Uterus (tissue), 4 donors: ENCODE measurements around the gene SYTL2. TPM values are rescaled to one million over a fixed set of nuclear protein-coding genes. Genes with fewer than 3 reads are reported as not detected.

ENCODE experiments used
- DNase-seq, 2 donors: peaks; one replicate each; pipeline ENCODE4 v3.0.0-alpha.2; 2019 to 2020
- H3K27ac ChIP-seq, 2 donors: fragments of 200-600 bp; sonication (generic); 1 replicate in 1 of 2; 2 replicates in 1 of 2; pipeline ENCODE4 v1.5.1; 2016 to 2018
- H3K27me3 ChIP-seq, 2 donors: fragments of 200-600 bp; sonication (generic); one replicate each; pipeline ENCODE4 v1.5.1; 2018 to 2019; ENCODE audit warnings: control low read depth in 1 of 2
- H3K36me3 ChIP-seq, 2 donors: fragments of 200-600 bp; sonication (generic); one replicate each; pipeline ENCODE4 v1.5.1; 2019; ENCODE audit warnings: control low read depth in 1 of 2
- H3K4me1 ChIP-seq, 2 donors: fragments of 200-600 bp; sonication (generic); one replicate each; pipeline ENCODE4 v1.5.1; 2018 to 2019; ENCODE audit warnings: control low read depth in 1 of 2
- H3K4me3 ChIP-seq, 2 donors: fragments of 200-600 bp; sonication (generic); 1 replicate in 1 of 2; 2 replicates in 1 of 2; pipeline ENCODE4 v1.5.1; 2018 to 2019; ENCODE audit warnings: mild to moderate bottlenecking in 1 of 2
- H3K9me3 ChIP-seq, 2 donors: fragments of 200-600 bp; sonication (generic); one replicate each; pipeline ENCODE4 v1.5.1; 2019; ENCODE audit warnings: control low read depth in 1 of 2
- CTCF ChIP-seq, 4 experiments: fragments of 200-600 bp in 2 of 4; fragments of 450-650 bp in 2 of 4; sonication (generic) in 2 of 4; IDR thresholded peaks; one replicate each; pipeline ENCODE4 v1.5.1; 2016 to 2019; ENCODE audit warnings: antibody characterized with exemption in 4 of 4, mild to moderate bottlenecking in 2 of 4, moderate library complexity in 1 of 4
- POLR2A ChIP-seq, 2 donors: fragments of 450-650 bp; IDR thresholded peaks; one replicate each; pipeline ENCODE4 v1.6.1; 2016; ENCODE audit warnings: antibody characterized with exemption in 2 of 2, mild to moderate bottlenecking in 1 of 2, moderate library complexity in 1 of 2
- intact Hi-C: fragments of 100-400 bp; cut with DNase I; formaldehyde crosslinking; loops from one replicate; pipeline ENCODE4 v1.15.1; 2023; ENCODE audit warnings: low total_unique reads
- total RNA-seq, 4 donors: library from RNA; depleted of rRNA in 3 of 4; stranded (reverse); fragments of >200 nt in 3 of 4; gene quantifications; one replicate each; pipeline versions ENCODE4 v1.1.0 to v1.2.4, GENCODE V29; 2014 to 2023
- donor health status: DM: yes; HTN: yes; CAD: no.

Gene SYTL2
- total RNA-seq, 4 donors from 2014 or later, result 33.0 to 77.4 (median 39.7) TPM

GRCh38 chr11:85723088-85723487 is 87.9 kb downstream of the SYTL2 start:
- Histone ChIP-seq H3K4me1 (no peaks in the 10 kb centered on the region), H3K27ac (no peak overlapping the region), H3K27me3 (no peaks in the 10 kb centered on the region), H3K9me3 (no peaks in the 10 kb centered on the region), H3K4me3 (no peak overlapping the region), H3K36me3 (no peaks in the 10 kb centered on the region)
- TF ChIP-seq POLR2A (IDR thresholded peaks at IDR 0.05) (no peak), CTCF (IDR thresholded peaks at IDR 0.05) (no peak)
- DNase-seq, result no peak
- intact Hi-C loops, result no loop called here

- no peak overlapping the region for H3K27ac ChIP-seq
- H3K36me3 ChIP-seq, result no peaks in the 10 kb centered on the region
- H3K4me1 ChIP-seq, result no peaks in the 10 kb centered on the region
- no peak overlapping the region for H3K4me3 ChIP-seq
- TF ChIP-seq POLR2A (IDR thresholded peaks at IDR 0.05), result no peak
- no peak for TF ChIP-seq CTCF (IDR thresholded peaks at IDR 0.05)
- intact Hi-C loops, result no loop called here
- H3K27me3 ChIP-seq, result no peaks in the 10 kb centered on the region
- no peaks in the 10 kb centered on the region for H3K9me3 ChIP-seq
- DNase-seq, result no peak
Measured at GRCh38 chr11:85721191-85721590, 89.8 kb downstream of the SYTL2 start.

- no peaks in the 10 kb centered on the region for H3K4me1 ChIP-seq
- no peak for DNase-seq
- no peaks in the 10 kb centered on the region for H3K9me3 ChIP-seq
- no peak for TF ChIP-seq CTCF (IDR thresholded peaks at IDR 0.05)
- no peak for TF ChIP-seq POLR2A (IDR thresholded peaks at IDR 0.05)
- H3K27me3 ChIP-seq, result no peaks in the 10 kb centered on the region
- H3K27ac ChIP-seq, result no peak overlapping the region
- H3K4me3 ChIP-seq, result no peak overlapping the region
- no peaks in the 10 kb centered on the region for H3K36me3 ChIP-seq
- intact Hi-C loops, result no loop called here
Measured at GRCh38 chr11:85718991-85719807, 91.7 kb downstream of the SYTL2 start.

GRCh38 chr11:85718126-85718943 is 92.6 kb downstream of the SYTL2 start:
- no peaks in the 10 kb centered on the region for H3K36me3 ChIP-seq
- TF ChIP-seq POLR2A (IDR thresholded peaks at IDR 0.05) (no peak), CTCF (IDR thresholded peaks at IDR 0.05) (no peak)
- intact Hi-C loops, result no loop called here
- H3K4me1 ChIP-seq, result no peaks in the 10 kb centered on the region
- no peak overlapping the region for H3K4me3 ChIP-seq
- no peak for DNase-seq
- H3K9me3 ChIP-seq, result no peaks in the 10 kb centered on the region
- no peak overlapping the region for H3K27ac ChIP-seq
- no peaks in the 10 kb centered on the region for H3K27me3 ChIP-seq

GRCh38 chr11:85717429-85717828 is 93.5 kb downstream of the SYTL2 start:
- intact Hi-C loops, result no loop called here
- H3K4me3 ChIP-seq, result no peak overlapping the region
- no peaks in the 10 kb centered on the region for H3K36me3 ChIP-seq
- no peaks in the 10 kb centered on the region for H3K9me3 ChIP-seq
- DNase-seq, result no peak
- H3K4me1 ChIP-seq, result no peaks in the 10 kb centered on the region
- no peaks in the 10 kb centered on the region for H3K27me3 ChIP-seq
- TF ChIP-seq CTCF (IDR thresholded peaks at IDR 0.05), result no peak
- no peak overlapping the region for H3K27ac ChIP-seq
